ENCODE results near the gene LMBR1L. TPM values are rescaled to one million over a fixed set of nuclear protein-coding genes. Genes with fewer than 3 reads are reported as not detected.

The LMBR1L gene
- total and polyA plus RNA-seq, 2 of the 13 experiments (the other 11 are each of a cell fraction or from before 2014, with no cell fraction given), result 12.2 to 65.9 TPM

- TF ChIP-seq ZNF503 (CRISPR knock-in tag; IDR thresholded peaks at IDR 0.05) (0 out of 2 replicates have a peak, but pooled peaks have one; percentile 21), HNRNPK (IDR thresholded peaks at IDR 0.05; ENCODE audit: low read depth, low read length, poor library complexity, severe bottlenecking) (no peak), ZNF841 (CRISPR knock-in tag; IDR thresholded peaks at IDR 0.05; ENCODE audit: borderline replicate concordance) (no peak; the same call in 1 of the 2 replicates), IRF1 (CRISPR knock-in tag; IDR thresholded peaks at IDR 0.05; ENCODE audit: low read depth) (no peak), ELF1 (CRISPR knock-in tag; IDR thresholded peaks at IDR 0.05) (no peak), GTF3A (CRISPR knock-in tag; conservative IDR thresholded peaks at IDR 0.05) (no peak), ARHGAP35 (CRISPR knock-in tag; IDR thresholded peaks at IDR 0.05; ENCODE audit: borderline replicate concordance) (no peak), RFX1 (IDR thresholded peaks at IDR 0.05) (no peak), ZBTB33 (CRISPR knock-in tag; IDR thresholded peaks at IDR 0.05) (no peak), IRF9 (CRISPR knock-in tag; IDR thresholded peaks at IDR 0.05; ENCODE audit: borderline replicate concordance) (0 out of 2 replicates have a peak, but pooled peaks have one; percentile 58), MLLT10 (CRISPR knock-in tag; IDR thresholded peaks at IDR 0.05) (no peak), KDM2A (CRISPR knock-in tag; IDR thresholded peaks at IDR 0.05; ENCODE audit: borderline replicate concordance, low read depth) (peak; percentile 16; the same call in 1 of the 2 replicates), ZNF446 (CRISPR knock-in tag; IDR thresholded peaks at IDR 0.05) (peak; percentile 3; the same call in 1 of the 2 replicates), FOXP1 (IDR thresholded peaks at IDR 0.05) (no peak), FOXP1 (CRISPR knock-in tag; IDR thresholded peaks at IDR 0.05) (no peak), JUNB (CRISPR knock-in tag; IDR thresholded peaks at IDR 0.05; ENCODE audit: borderline replicate concordance) (peak; percentile 61), ZNF230 (CRISPR knock-in tag; IDR thresholded peaks at IDR 0.05) (no peak)
- TF ChIP-seq, protein P1, sequence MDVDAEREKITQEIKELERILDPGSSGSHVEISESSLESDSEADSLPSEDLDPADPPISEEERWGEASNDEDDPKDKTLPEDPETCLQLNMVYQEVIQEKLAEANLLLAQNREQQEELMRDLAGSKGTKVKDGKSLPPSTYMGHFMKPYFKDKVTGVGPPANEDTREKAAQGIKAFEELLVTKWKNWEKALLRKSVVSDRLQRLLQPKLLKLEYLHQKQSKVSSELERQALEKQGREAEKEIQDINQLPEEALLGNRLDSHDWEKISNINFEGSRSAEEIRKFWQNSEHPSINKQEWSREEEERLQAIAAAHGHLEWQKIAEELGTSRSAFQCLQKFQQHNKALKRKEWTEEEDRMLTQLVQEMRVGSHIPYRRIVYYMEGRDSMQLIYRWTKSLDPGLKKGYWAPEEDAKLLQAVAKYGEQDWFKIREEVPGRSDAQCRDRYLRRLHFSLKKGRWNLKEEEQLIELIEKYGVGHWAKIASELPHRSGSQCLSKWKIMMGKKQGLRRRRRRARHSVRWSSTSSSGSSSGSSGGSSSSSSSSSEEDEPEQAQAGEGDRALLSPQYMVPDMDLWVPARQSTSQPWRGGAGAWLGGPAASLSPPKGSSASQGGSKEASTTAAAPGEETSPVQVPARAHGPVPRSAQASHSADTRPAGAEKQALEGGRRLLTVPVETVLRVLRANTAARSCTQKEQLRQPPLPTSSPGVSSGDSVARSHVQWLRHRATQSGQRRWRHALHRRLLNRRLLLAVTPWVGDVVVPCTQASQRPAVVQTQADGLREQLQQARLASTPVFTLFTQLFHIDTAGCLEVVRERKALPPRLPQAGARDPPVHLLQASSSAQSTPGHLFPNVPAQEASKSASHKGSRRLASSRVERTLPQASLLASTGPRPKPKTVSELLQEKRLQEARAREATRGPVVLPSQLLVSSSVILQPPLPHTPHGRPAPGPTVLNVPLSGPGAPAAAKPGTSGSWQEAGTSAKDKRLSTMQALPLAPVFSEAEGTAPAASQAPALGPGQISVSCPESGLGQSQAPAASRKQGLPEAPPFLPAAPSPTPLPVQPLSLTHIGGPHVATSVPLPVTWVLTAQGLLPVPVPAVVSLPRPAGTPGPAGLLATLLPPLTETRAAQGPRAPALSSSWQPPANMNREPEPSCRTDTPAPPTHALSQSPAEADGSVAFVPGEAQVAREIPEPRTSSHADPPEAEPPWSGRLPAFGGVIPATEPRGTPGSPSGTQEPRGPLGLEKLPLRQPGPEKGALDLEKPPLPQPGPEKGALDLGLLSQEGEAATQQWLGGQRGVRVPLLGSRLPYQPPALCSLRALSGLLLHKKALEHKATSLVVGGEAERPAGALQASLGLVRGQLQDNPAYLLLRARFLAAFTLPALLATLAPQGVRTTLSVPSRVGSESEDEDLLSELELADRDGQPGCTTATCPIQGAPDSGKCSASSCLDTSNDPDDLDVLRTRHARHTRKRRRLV (CRISPR knock-in tag; IDR thresholded peaks at IDR 0.05), result peak; percentile 30; the same call in 1 of the 2 replicates
These were observed 20.6 kb upstream of the LMBR1L start, which contains the start of gene TUBA1B (continued) for GRCh38 chr12:49131051-49131893.
